ENCODE data around the gene PPCS. TPM values are rescaled to one million over a fixed set of nuclear protein-coding genes. Genes with fewer than 3 reads are reported as not detected.

Gene PPCS
- total and polyA plus RNA-seq, 2 of the 8 experiments (the other 6 are each of a cell fraction or from before 2014, with no cell fraction given) = 24.5 to 35.3 TPM

GRCh38 chr1:42422737-42423136 is 33.6 kb upstream of the PPCS start (continued):
- TF ChIP-seq EGR1 (IDR thresholded peaks at IDR 0.05; ENCODE audit: borderline replicate concordance, low read depth, low read length) (no peak), GTF2F1 (IDR thresholded peaks at IDR 0.05; ENCODE audit: borderline replicate concordance, low read depth, low read length) (no peak), SP2 (IDR thresholded peaks at IDR 0.05; ENCODE audit: low read length) (no peak), POU5F1 (IDR thresholded peaks at IDR 0.05; ENCODE audit: low read depth, low read length) (no peak)
